Body of pancreas (tissue), 4 donors: ENCODE data around the gene AKR1C2.

Experiments
- CTCF ChIP-seq, 7 experiments: fragments of 450-650 bp in 4 of 7; fragments of 200-600 bp in 3 of 7; sonication (generic) in 3 of 7; IDR thresholded peaks; one replicate each; pipeline ENCODE4 v1.5.1; 2016 to 2019; ENCODE audit warnings: antibody characterized with exemption in 7 of 7
- POLR2A ChIP-seq, 3 donors: fragments of 450-650 bp; IDR thresholded peaks; one replicate each; pipeline ENCODE4 v1.6.1; 2016; ENCODE audit warnings: antibody characterized with exemption in 3 of 3, mild to moderate bottlenecking in 2 of 3

DNA sequence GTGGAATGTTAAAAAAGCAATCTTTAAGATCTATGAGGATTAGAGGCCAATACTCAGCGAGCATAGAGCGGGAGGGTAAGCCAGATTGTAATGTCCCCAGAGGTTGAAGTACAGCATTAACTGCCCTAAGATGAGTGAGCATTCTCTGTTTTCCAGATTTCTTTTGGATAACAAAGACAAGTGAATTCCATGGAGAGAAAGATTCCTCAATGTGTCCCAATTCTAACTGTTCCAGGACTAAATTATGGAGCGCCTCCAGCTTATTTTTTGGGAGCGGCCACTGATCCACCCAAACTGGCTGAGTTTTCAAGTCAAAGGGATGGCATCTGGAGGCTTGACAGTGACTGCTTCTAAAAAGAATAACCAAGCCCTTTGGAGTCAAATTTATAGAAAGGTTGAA lies 39.3 kb upstream of the AKR1C2 start:
- TF ChIP-seq CTCF (IDR thresholded peaks at IDR 0.05) = no peak
- no peak for TF ChIP-seq POLR2A (IDR thresholded peaks at IDR 0.05)
